CD4-positive, alpha-beta memory T cell (primary cell): Measurements from ENCODE around the gene MAPK8IP1. TPM values are rescaled to one million over a fixed set of nuclear protein-coding genes. Genes with fewer than 3 reads are reported as not detected.

Experiments used
- polyA plus RNA-seq, 2 donors: library from polyadenylated mRNA; unstranded; fragments of 300-500 nt; fragmentation: Illumina TruSeq; gene quantifications; one replicate each; pipeline ENCODE4 v1.2.3, GENCODE V29; 2021
- total RNA-seq, 2 experiments: library from RNA; stranded (reverse); gene quantifications; one replicate each; pipeline ENCODE4 v1.2.3, GENCODE V29; 2021

MAPK8IP1 gene
- total and polyA plus RNA-seq, 4 experiments from 2014 or later: 0.06 to 0.86 (median 0.40) TPM

Other genes starting within 250 kb of the MAPK8IP1 start
- gene CHST1, start 220.0 kb upstream of the MAPK8IP1 start, total RNA-seq: not detected
- not detected for gene CHST1, start 220.0 kb upstream of the MAPK8IP1 start, polyA plus RNA-seq
- 10 to 100 TPM; 20.3 to 21.5 TPM for gene SLC35C1, start 80.5 kb upstream of the MAPK8IP1 start, total RNA-seq
- gene SLC35C1, start 80.5 kb upstream of the MAPK8IP1 start, polyA plus RNA-seq: 10 to 100 TPM; 18.6 to 19.9 TPM
- gene CRY2, start 38.2 kb upstream of the MAPK8IP1 start, total RNA-seq: 10 to 100 TPM; 66.0 to 67.4 TPM
- 10 to 100 TPM; 22.6 to 28.9 TPM for gene CRY2, start 38.2 kb upstream of the MAPK8IP1 start, polyA plus RNA-seq
- 1 to 10 TPM; 4.5 to 4.8 TPM for gene FREY1, start 21.6 kb downstream of the MAPK8IP1 start, total RNA-seq
- gene FREY1, start 21.6 kb downstream of the MAPK8IP1 start, polyA plus RNA-seq: not detected
- 10 to 100 TPM; 53.0 to 62.7 TPM for gene PEX16, start 32.2 kb downstream of the MAPK8IP1 start, total RNA-seq
- gene PEX16, start 32.2 kb downstream of the MAPK8IP1 start, polyA plus RNA-seq: 10 to 100 TPM; 49.6 to 71.5 TPM
- gene LARGE2, start 37.0 kb downstream of the MAPK8IP1 start, total RNA-seq: 1 to 10 TPM; 4.2 to 5.1 TPM
- gene LARGE2, start 37.0 kb downstream of the MAPK8IP1 start, polyA plus RNA-seq: 1 to 10 TPM; 3.1 to 8.6 TPM
- 10 to 100 TPM; 66.1 to 68.4 TPM for gene PHF21A, start 235.8 kb downstream of the MAPK8IP1 start, total RNA-seq
- gene PHF21A, start 235.8 kb downstream of the MAPK8IP1 start, polyA plus RNA-seq: 10 to 100 TPM in 1 of 2 donors, 1 to 10 TPM in 1; 3.7 to 19.6 TPM